Measurements from ENCODE around the gene KRT10. TPM values are rescaled to one million over a fixed set of nuclear protein-coding genes. Genes with fewer than 3 reads are reported as not detected.

KRT10 gene
- total RNA-seq: 10 to 100 TPM in 3 of 4 donors, 1 to 10 TPM in 1; 9.9 to 15.7 (median 10.7) TPM

DNA sequence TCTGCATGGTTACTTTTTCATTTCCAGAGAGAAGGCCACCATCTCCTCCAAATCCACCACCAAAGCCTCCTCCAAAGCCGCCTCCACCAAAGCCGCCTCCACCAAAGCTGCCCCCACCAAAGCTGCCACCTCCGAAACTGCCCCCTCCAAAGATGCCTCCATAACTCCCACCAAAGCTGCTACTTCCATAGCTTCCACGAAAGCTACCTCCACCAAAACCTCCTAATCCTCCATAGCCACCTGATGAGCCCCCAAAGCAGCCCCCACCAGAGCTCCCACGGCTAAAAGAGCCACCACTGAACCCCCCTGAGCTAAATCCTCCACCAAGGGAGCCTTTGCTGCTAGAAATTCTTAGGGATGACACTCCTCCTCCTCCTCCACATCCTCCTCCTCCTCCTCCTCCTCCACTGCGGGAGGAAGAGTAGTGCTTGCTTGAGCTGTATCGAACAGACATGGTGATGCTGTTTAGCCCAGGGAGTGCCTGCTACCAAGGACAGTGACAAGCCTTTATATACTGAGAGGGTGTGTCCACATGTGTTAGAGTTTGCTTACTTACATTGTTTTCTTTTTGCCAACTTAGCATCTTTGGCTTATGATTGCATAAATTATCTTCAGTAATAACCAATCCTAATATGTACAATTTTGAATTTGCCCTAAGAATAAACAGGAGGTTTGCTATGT lies at the start of gene KRT10:
TSS of gene KRT10 (minus strand) at position 483 of the 681 bp plus-strand sequence. CDS start at position 454, 29 bp downstream.
- no peak for DNase-seq (ENCODE audit: extremely low spot score)
- H3K27me3 ChIP-seq: no peaks in the 10 kb centered on the region
- H3K9me3 ChIP-seq: no peaks in the 10 kb centered on the region
- H3K4me1 ChIP-seq: peaks cover 12 to 23% (median 19%) of the 10 kb centered on the region in 4 donors
- WGBS: 96% methylated on average over 7 of the region's 7 CpGs
- intact Hi-C loops (cut with DNase I): no loop called here
- no peak within 1 kb of the TSS for H3K4me3 ChIP-seq
- TF ChIP-seq CTCF (IDR thresholded peaks at IDR 0.05): no peak
- no peak for TF ChIP-seq POLR2A (IDR thresholded peaks at IDR 0.05; ENCODE audit: low read depth)
- TF ChIP-seq EP300 (IDR thresholded peaks at IDR 0.05): no peak
- TF ChIP-seq POLR2AphosphoS5 (IDR thresholded peaks at IDR 0.05): no peak
- H3K27ac ChIP-seq (replicated peaks in 1 of 4): no peak within 1 kb of the TSS
- peaks cover 0 to 9% (median 3%) of the 10 kb centered on the region in 4 donors for H3K36me3 ChIP-seq

- Histone ChIP-seq H3K9me3 (no peaks in the 10 kb centered on the region), H3K36me3 (no peaks in the 10 kb centered on the region), H3K4me1 (no peaks in the 10 kb centered on the region), H3K27ac (replicated peaks in 1 of 4) (no peak overlapping the region), H3K27me3 (peaks cover 0 to 20% (median 2%) of the 10 kb centered on the region in 4 donors), H3K4me3 (no peak overlapping the region)
- intact Hi-C loops (cut with DNase I): no loop called here
- TF ChIP-seq POLR2A (IDR thresholded peaks at IDR 0.05; ENCODE audit: low read depth): no peak
- no peak for TF ChIP-seq CTCF (IDR thresholded peaks at IDR 0.05)
- no peak for TF ChIP-seq POLR2AphosphoS5 (IDR thresholded peaks at IDR 0.05)
- no peak for TF ChIP-seq EP300 (IDR thresholded peaks at IDR 0.05)
- WGBS: 97% methylated on average over 7 of the region's 7 CpGs
- no peak for DNase-seq (ENCODE audit: extremely low spot score)
These were observed 48.9 kb upstream of the KRT10 start for GRCh38 chr17:40871316-40871715.

GRCh38 chr17:40870136-40870535 lies 47.7 kb upstream of the KRT10 start:
- Histone ChIP-seq H3K27me3 (peaks cover 0 to 25% (median 2%) of the 10 kb centered on the region in 4 donors), H3K27ac (replicated peaks in 1 of 4) (no peak overlapping the region), H3K9me3 (no peaks in the 10 kb centered on the region), H3K4me1 (no peaks in the 10 kb centered on the region), H3K4me3 (no peak overlapping the region), H3K36me3 (no peaks in the 10 kb centered on the region)
- 81% methylated on average over 4 of the region's 4 CpGs for WGBS
- no peak for TF ChIP-seq POLR2AphosphoS5 (IDR thresholded peaks at IDR 0.05)
- no peak for TF ChIP-seq CTCF (IDR thresholded peaks at IDR 0.05)
- no peak for TF ChIP-seq EP300 (IDR thresholded peaks at IDR 0.05)
- no peak for TF ChIP-seq POLR2A (IDR thresholded peaks at IDR 0.05; ENCODE audit: low read depth)
- DNase-seq (ENCODE audit: extremely low spot score): no peak
- intact Hi-C loops (cut with DNase I): no loop called here

- intact Hi-C loops (cut with DNase I): no loop called here
- no peak for TF ChIP-seq EP300 (IDR thresholded peaks at IDR 0.05)
- 83% methylated on average over 3 of the region's 8 CpGs for WGBS
These were observed 44.4 kb upstream of the KRT10 start, which contains the start of gene KRT12 for GRCh38 chr17:40866838-40867237. TSS of gene KRT12 (minus strand) at chr17:40867223. CDS start at chr17:40867186, 37 bp downstream.

DNA sequence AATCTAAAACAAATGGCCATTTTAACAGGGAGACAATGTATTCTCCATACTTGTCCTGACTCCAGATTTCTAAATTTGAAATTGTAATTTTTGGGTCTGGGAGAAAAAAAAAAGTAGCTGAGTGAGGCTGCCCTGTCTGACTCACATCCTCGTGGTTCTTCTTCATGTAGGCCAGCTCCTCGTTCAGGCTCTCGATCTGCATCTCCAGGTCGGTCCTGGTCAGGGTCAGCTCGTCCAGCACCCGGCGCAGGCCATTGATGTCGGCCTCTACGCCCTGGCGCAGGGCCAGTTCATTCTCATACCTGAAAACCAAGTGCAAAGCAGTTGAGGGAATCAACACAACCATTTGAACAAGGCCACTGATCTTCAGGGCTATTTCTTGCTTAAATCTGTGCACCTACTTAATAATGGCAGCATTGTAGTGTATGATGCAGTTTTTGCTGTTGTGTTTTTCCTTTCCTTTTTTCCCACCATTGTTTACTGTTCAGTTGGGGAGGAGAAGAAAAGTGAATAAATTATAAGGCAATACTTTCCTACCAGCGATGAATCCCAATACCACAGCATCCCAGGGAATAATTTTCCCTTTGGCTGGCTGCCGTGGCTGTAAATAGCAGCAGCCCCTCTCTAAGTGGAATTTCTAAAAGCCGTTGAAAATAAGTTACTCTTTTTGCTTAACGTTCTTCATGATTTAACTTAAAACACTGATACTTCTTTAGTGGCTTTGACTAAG lies 42.4 kb upstream of the KRT10 start:
- no peak overlapping the region for H3K27ac ChIP-seq (replicated peaks in 1 of 4)
- H3K9me3 ChIP-seq: no peaks in the 10 kb centered on the region
- H3K36me3 ChIP-seq: no peaks in the 10 kb centered on the region
- no peak overlapping the region for H3K4me3 ChIP-seq
- TF ChIP-seq POLR2AphosphoS5 (IDR thresholded peaks at IDR 0.05): no peak
- no peaks in the 10 kb centered on the region for H3K4me1 ChIP-seq
- intact Hi-C loops (cut with DNase I): no loop called here
- WGBS: 82% methylated on average over 14 of the region's 14 CpGs
- DNase-seq (ENCODE audit: extremely low spot score): no peak
- peaks cover 0 to 36% (median 2%) of the 10 kb centered on the region in 4 donors for H3K27me3 ChIP-seq

More at GRCh38 chr17:40866838-40867237, 44.4 kb upstream of the KRT10 start, which contains the start of gene KRT12:
- Histone ChIP-seq H3K4me3 (no peak within 1 kb of the TSS), H3K27ac (replicated peaks in 1 of 4) (no peak within 1 kb of the TSS), H3K4me1 (no peaks in the 10 kb centered on the region), H3K36me3 (no peaks in the 10 kb centered on the region), H3K9me3 (no peaks in the 10 kb centered on the region), H3K27me3 (peaks cover 0 to 49% (median 2%) of the 10 kb centered on the region in 4 donors)
- no peak for DNase-seq (ENCODE audit: extremely low spot score)

Data from esophagus muscularis mucosa (tissue), 4 donors.